DMS 273 (cell line): ENCODE measurements around the gene FEV.
"Not testable (repeated sequence)": the region's sequence is repeated elsewhere in the genome, so short reads cannot be mapped to it uniquely, and the experiment has no call there.

Experiments
- DNase-seq: peaks from one replicate; lab custom pipeline; 2025; ENCODE audit not compliant: unreplicated experiment; lab: John Stamatoyannopoulos, UW

Gene FEV

DNA sequence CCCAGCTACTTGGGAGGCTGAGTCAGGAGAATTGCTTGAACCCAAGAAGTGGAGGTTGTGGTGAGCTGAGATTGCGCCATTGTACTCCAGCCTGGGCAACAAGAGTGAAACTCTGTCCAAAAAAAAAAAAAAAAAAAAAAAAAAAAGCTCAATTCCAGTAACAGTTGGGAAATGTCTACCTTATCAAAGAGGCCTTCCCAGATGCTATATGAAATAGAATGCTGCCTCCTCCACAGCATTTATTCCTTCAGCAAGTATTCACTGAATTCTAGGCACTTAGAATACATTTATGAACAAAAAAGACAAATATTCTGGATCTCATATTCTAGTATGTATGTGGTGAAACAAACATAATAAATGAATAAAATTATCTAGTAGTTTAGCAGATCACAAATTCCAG is 38.4 kb downstream of the FEV start:
- no peak for DNase-seq

DNA sequence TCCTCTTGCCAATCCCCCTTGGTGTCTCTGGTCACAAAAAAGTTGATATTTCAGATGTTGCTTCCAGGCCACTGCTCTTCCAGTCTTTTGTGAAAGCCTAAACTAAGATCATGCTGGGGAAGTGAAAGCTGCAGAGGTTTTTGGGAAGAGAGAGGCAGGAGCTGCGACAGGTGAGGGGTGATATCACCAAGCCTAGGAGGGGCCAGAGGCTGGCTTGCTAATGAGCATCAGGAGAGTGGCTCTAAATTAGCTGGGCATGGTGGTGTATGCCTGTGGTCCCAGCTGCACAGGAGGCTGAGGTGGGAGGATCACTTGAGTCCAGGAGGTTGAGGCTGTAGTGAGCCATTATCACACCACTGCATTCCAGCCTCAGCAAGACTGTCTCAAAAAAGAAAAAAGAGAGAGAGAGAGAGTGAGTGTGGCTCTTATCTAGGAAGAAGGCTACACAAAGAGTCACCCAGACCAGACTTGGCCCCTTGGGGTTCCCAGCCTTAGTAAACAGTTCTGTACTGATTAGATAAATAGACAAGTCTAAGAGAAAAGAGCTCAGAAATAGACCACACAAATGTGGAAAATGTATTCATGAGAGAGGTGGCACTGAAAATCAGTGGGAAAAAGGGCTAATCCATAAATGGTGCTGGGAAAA is 40.1 kb downstream of the FEV start:
- no peak for DNase-seq

DNA sequence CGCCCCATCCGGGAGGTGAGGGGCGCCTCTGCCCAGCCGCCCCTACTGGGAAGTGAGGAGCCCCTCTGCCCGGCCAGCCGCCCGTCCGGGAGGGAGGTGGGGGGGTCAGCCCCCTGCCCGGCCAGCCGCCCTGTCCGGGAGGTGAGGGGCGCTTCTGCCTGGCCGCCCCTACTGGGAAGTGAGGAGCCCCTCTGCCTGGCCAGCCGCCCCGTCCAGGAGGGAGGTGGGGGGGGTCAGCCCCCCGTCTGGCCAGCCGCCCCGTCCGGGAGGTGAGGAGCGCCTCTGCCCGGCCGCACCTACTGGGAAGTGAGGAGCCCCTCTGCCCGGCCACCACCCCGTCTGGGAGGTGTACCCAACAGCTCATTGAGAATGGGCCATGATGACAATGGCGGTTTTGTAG is 53.2 kb downstream of the FEV start:
- not testable (repeated sequence) for DNase-seq
